Ascending aorta (tissue), 2 donors: ENCODE results near the gene TPTE. TPM values are rescaled to one million over a fixed set of nuclear protein-coding genes. Genes with fewer than 3 reads are reported as not detected.
"Not testable (repeated sequence)": the region's sequence is repeated elsewhere in the genome, so short reads cannot be mapped to it uniquely, and the experiment has no call there.

Experiments
- DNase-seq, 2 donors: peaks; one replicate each; pipeline ENCODE4 v3.0.0-alpha.2; 2019; ENCODE audit warnings: low spot score in 2 of 2
- H3K27ac ChIP-seq, 2 donors: fragments of 200-600 bp; sonication (generic); one replicate each; pipeline ENCODE4 v1.5.1; 2016 to 2017; ENCODE audit warnings: mild to moderate bottlenecking in 1 of 2
- H3K27me3 ChIP-seq: fragments of 200-600 bp; sonication (generic); one replicate; pipeline ENCODE4 v1.5.1; 2017
- H3K36me3 ChIP-seq, 2 donors: fragments of 200-600 bp; sonication (generic); one replicate each; pipeline ENCODE4 v1.5.1; 2016
- H3K4me1 ChIP-seq, 2 donors: fragments of 200-600 bp; sonication (generic); one replicate each; pipeline ENCODE4 v1.5.1; 2016 to 2017; ENCODE audit warnings: mild to moderate bottlenecking in 1 of 2
- H3K4me3 ChIP-seq, 2 donors: fragments of 200-600 bp; sonication (generic); one replicate each; pipeline ENCODE4 v1.5.1; 2016 to 2017; ENCODE audit warnings: mild to moderate bottlenecking in 1 of 2
- H3K9me3 ChIP-seq, 2 donors: fragments of 200-600 bp; sonication (generic); one replicate each; pipeline ENCODE4 v1.5.1; 2016
- CTCF ChIP-seq, 3 experiments: fragments of 200-600 bp in 2 of 3; fragments of 450-650 bp in 1 of 3; sonication (generic) in 2 of 3; IDR thresholded peaks; one replicate each; pipeline ENCODE4 v1.5.1; 2016 to 2019; ENCODE audit warnings: antibody characterized with exemption in 3 of 3, mild to moderate bottlenecking in 1 of 3, moderate library complexity in 1 of 3
- intact Hi-C: fragments of 100-400 bp; cut with DNase I; formaldehyde crosslinking; loops from one replicate; pipeline ENCODE4 v1.15.1; 2023
- total RNA-seq: library from RNA; depleted of rRNA; stranded (reverse); fragments of >200 nt; gene quantifications from one replicate; pipeline ENCODE4 v1.1.0, GENCODE V29; 2016

The TPTE gene
- total RNA-seq, 1 donor from 2014 or later = not detected

GRCh38 chr21:10539956-10540355 is 18.6 kb downstream of the TPTE start:
- no peak for DNase-seq
- no peak overlapping the region for H3K27ac ChIP-seq
- H3K27me3 ChIP-seq = no peaks in the 10 kb centered on the region
- no peak for TF ChIP-seq CTCF (IDR thresholded peaks at IDR 0.05)
- no peaks in the 10 kb centered on the region for H3K4me1 ChIP-seq
- intact Hi-C loops = no loop called here
- H3K9me3 ChIP-seq = peaks cover 0 to 17% of the 10 kb centered on the region in 2 donors
- no peaks in the 10 kb centered on the region for H3K36me3 ChIP-seq
- no peak overlapping the region for H3K4me3 ChIP-seq

GRCh38 chr21:10544376-10544775 is 23.0 kb downstream of the TPTE start:
- DNase-seq, H3K27ac ChIP-seq, H3K4me3 ChIP-seq, H3K27me3 ChIP-seq, H3K4me1 ChIP-seq, intact Hi-C loops, H3K36me3 ChIP-seq: not testable (repeated sequence)
- H3K9me3 ChIP-seq = peaks cover 3 to 18% of the 10 kb centered on the region in 2 donors

- H3K27me3 ChIP-seq, intact Hi-C loops, H3K36me3 ChIP-seq, H3K4me1 ChIP-seq, H3K9me3 ChIP-seq, DNase-seq, H3K27ac ChIP-seq, H3K4me3 ChIP-seq: not testable (repeated sequence)
Measured at GRCh38 chr21:10547868-10548267, 26.5 kb downstream of the TPTE start.

- H3K27me3 ChIP-seq, intact Hi-C loops, H3K4me3 ChIP-seq, H3K27ac ChIP-seq, H3K9me3 ChIP-seq, DNase-seq, H3K4me1 ChIP-seq, H3K36me3 ChIP-seq: not testable (repeated sequence)
Measured at GRCh38 chr21:10548331-10548954, 27.1 kb downstream of the TPTE start.

- H3K27ac ChIP-seq, H3K4me3 ChIP-seq, DNase-seq, H3K27me3 ChIP-seq, H3K4me1 ChIP-seq, H3K36me3 ChIP-seq, intact Hi-C loops: not testable (repeated sequence)
- peaks cover 0 to 20% of the 10 kb centered on the region in 2 donors for H3K9me3 ChIP-seq
Measured at GRCh38 chr21:10570803-10571202, 49.4 kb downstream of the TPTE start.

- DNase-seq, H3K36me3 ChIP-seq, H3K27ac ChIP-seq, H3K4me1 ChIP-seq, H3K4me3 ChIP-seq, H3K27me3 ChIP-seq, intact Hi-C loops: not testable (repeated sequence)
- peaks cover 0 to 20% of the 10 kb centered on the region in 2 donors for H3K9me3 ChIP-seq
Measured at GRCh38 chr21:10574531-10575310, 53.3 kb downstream of the TPTE start.

GRCh38 chr21:10575311-10575667 is 53.9 kb downstream of the TPTE start:
- DNase-seq = no peak
- Histone ChIP-seq H3K36me3 (no peaks in the 10 kb centered on the region), H3K27me3 (no peaks in the 10 kb centered on the region), H3K4me1 (no peaks in the 10 kb centered on the region), H3K27ac (no peak overlapping the region), H3K4me3 (no peak overlapping the region), H3K9me3 (peaks cover 0 to 20% of the 10 kb centered on the region in 2 donors)
- TF ChIP-seq CTCF (IDR thresholded peaks at IDR 0.05) = no peak
- intact Hi-C loops = no loop called here

- H3K4me1 ChIP-seq, H3K4me3 ChIP-seq, H3K27me3 ChIP-seq, intact Hi-C loops, H3K36me3 ChIP-seq, H3K27ac ChIP-seq, DNase-seq: not testable (repeated sequence)
- H3K9me3 ChIP-seq = peaks cover 0 to 19% of the 10 kb centered on the region in 2 donors
Measured at GRCh38 chr21:10578910-10579309, 57.5 kb downstream of the TPTE start.

GRCh38 chr21:10589115-10589514 is 67.7 kb downstream of the TPTE start:
- intact Hi-C loops, H3K9me3 ChIP-seq, H3K27me3 ChIP-seq, H3K27ac ChIP-seq, DNase-seq, H3K4me3 ChIP-seq, H3K36me3 ChIP-seq, H3K4me1 ChIP-seq: not testable (repeated sequence)

- H3K9me3 ChIP-seq, H3K4me1 ChIP-seq, DNase-seq, H3K27ac ChIP-seq, H3K27me3 ChIP-seq, H3K36me3 ChIP-seq, intact Hi-C loops, H3K4me3 ChIP-seq: not testable (repeated sequence)
Measured at GRCh38 chr21:10607074-10607473, 85.7 kb downstream of the TPTE start.

GRCh38 chr21:10614285-10614684 is 92.9 kb downstream of the TPTE start:
- H3K4me3 ChIP-seq, intact Hi-C loops, H3K27ac ChIP-seq, DNase-seq, H3K36me3 ChIP-seq, H3K27me3 ChIP-seq, H3K9me3 ChIP-seq, H3K4me1 ChIP-seq: not testable (repeated sequence)

GRCh38 chr21:10616061-10616460 is 94.7 kb downstream of the TPTE start:
- H3K9me3 ChIP-seq, H3K27ac ChIP-seq, H3K4me1 ChIP-seq, H3K27me3 ChIP-seq, H3K4me3 ChIP-seq, DNase-seq, intact Hi-C loops, H3K36me3 ChIP-seq: not testable (repeated sequence)
